DMS53 treated with DMSO at 0.1 percent for 48 hours (cell line): ENCODE measurements around the gene SURF2.

Source experiments
- DNase-seq: peaks from one replicate; lab custom pipeline; 2025; ENCODE audit not compliant: unreplicated experiment; lab: John Stamatoyannopoulos, UW

SURF2 gene

DNA sequence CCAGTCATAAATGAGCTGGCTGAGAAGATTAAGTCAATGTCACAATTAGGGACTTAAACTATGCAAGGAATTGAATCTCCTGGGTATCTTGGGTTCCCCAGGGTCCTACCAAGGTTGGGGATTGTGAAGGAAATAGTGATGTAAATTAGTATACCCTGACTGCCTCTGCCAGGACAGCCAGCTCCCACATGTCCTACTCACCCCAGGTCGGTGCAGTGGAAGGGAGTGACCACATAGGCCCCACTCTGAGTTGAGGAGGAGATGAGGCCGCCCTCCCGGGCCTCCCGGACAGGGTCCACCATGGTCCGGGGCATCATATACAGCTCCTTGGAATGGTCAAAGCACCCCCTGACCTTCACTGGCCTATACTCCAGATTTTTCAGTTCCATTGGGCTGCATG is 2.8 kb upstream of the SURF2 start:
- DNase-seq: no peak

DNA sequence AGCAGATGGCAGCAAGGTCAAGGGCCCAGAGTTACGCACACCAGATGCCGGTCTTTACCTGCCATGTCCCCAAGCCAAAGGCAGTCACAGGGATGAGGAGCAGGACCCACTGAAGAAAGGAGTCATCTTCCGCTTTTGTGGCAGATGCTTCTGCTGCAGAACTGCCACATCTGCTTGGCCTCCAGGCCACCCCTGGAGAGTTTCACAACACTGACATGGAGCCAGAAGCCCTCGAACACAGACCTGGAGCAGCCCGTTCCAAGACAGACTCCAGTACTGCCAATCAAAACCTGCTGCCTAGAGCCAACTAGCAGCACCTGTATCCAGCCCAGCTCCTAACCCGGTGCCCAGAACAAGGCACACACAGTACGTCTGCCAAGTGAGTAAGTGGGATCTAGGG is 1.6 kb upstream of the SURF2 start:
- DNase-seq: no peak

DNA sequence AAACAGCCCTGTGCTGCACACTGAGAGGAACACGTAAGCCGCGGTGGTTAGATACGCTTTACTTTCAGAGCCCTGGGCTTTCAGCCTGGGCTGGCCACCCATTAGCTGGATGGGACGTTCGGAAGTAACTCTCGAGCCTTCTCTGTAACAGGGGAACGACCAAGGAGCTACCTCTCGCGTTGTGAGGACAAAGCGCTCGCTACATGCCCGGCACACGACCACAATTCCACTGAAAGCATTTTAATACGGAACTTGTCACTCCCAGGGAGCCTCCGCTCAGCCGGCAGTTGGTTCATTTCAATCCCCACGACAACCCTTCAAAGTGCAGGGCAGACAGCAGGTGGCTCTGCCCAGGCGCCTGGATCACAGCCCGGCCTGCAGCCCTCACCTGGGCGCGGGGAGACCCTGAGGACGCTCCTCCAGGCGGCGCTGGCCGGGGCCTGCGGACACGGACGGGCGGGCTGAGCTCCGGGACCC is 431 bp upstream of the SURF2 start:
- no peak for DNase-seq

DNA sequence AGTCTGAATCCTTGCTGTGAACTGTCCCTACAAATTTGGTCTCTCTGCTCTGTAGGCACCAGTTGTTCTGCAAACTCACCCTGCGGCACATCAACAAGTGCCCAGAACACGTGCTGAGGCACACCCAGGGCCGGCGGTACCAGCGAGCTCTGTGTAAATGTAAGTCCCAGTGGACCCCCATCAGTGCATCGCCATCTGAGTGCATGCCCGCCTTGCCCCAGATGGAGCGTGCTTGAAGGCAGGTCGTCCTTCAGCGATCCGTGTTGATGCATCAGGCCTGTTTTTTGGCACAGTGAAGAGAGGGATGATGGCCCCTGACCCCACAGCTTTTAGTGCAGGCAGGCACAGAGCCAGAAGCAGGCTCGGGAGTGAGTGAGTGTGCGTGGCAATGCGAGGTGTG is 1.3 kb downstream of the SURF2 start:
- no peak for DNase-seq

DNA sequence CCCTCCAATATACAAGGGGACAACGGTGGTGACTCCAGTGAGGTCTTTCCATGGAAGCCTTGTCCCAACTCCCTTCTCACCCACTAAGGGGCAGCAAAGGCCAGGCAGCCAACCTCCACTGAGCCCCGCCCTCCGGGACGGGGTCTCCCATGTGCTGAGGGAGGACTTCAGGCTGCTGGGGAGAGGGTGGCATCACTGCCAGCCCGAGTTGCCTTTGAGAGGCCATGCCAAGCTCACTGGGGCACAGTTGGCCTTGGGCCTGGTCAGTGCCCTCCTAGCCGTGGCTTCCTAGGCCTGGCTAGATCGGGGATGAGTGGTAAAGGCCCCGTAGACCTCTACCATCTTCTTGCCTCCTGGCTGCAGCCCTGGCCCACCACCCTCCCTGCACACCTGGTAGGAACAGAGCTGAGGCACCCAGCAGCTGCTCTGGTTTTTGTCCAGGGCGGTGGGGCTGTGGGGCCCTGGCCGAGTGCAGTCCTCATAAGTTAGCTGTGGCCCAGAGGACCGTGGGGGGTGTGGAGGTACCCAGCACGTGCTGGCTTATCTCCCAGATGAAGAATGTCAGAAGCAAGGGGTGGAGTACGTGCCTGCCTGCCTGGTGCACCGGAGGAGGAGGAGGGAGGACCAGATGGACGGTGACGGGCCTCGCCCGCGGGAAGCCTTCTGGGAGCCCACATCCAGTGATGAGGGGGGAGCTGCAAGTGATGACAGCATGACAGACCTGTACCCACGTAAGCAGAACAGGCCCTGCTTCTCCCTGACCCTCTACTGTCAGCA is 3.2 kb downstream of the SURF2 start:
- no peak for DNase-seq

DNA sequence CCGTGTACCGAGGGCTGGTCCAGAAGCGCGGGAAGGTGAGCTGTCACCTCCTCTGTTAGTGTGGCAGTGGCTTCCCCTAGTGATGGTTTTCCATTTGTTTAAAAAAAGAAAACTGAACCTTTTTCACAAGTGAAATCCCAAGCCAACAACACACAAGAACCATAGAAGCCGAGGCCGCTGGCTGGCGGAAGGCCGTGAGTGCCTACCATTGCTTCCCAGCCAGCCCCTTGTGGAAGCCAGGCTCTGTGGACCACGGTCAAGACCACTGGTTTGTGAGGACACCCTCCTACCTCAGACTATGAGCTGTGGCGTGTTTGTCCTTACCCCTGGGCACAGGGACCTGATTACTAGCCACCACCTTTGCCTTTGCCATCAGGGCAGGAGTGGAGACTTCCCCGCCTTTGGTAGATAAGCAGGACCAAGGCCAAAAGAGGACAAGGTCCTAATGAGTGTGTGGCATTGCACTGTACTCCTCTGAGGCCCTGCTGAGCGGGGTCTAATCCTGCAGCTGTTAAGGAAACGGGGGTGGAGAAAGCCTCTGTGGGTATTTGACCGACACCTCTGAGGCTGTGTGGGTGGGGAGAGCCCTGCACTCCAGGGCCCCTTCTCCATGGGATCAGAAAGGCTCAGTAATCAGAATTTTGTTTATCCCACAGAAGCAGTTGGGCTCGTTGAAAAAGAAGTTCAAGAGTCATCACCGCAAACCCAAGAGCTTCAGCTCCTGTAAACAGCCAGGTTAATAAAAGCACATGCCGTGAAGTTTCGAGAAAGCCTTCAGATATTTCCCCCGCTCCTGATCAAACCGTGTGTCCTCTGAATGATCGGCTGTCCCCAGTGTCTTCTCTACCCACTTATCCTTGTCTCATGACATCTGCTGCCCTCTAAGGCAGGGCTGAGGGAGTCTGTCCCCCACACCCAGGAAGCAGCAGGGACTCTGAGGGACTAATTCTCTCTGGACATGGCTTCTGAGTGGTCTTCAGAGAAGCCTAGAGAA is 4.3 kb downstream of the SURF2 start:
- no peak for DNase-seq

DNA sequence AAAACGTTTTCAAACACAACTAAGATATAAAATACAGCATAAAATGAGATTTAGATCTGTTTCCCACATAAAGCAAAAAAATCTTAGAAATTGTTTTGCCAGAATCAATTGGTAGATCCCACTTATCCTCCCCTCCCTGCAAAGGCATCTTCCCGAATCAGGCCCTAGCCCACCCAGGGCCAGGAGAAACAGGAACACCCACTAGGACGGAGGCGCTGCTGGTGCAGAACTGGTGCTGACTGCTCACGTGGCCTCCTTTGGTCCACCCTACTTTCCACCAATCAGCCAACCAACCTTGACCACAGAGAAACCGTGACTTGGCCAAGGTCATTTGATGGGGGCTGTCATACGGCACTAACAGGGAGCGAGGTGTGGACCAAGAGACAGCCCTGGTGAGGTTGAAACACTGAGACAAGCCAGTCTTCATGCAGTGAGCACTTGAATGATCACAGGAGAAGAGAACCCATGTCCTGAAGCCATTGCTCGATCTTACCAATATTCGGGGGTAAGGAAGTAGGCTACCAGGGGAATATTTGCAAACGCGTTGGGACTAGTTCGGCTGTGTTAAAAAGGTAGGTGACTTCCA is 5.2 kb downstream of the SURF2 start:
- no peak for DNase-seq

DNA sequence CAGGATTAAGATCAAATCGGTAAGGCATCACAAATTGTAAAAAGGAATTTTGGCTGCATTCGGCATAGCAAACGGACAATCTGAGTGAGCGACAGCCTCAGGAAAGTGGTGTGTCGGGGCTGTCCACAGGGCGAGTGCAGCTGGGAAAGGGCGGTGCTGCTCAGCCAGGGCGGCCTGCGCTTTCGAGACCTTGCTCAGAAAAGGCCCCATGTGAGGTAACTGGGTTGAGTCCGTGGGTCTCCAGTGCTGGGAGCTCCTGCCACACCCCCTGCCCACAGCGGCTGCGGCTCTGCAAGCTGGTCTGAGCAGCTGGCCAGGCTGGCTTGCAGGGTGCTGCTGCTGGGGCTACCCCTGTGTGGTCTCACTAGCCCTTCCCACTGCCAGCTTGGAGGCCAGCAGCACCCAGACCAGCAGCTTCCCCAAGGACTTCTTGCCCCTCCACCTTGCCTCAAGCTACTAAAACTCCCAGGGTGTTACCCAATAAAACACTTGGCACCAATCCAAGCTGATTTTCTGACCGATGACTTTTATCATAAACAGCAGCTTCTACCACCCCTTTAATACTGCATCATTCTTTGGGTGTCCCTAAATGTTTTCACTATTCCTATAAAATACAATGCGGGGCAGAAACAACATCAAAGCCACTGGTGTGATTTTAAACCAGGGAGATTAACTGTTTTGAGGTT is 6.2 kb downstream of the SURF2 start:
- no peak for DNase-seq

DNA sequence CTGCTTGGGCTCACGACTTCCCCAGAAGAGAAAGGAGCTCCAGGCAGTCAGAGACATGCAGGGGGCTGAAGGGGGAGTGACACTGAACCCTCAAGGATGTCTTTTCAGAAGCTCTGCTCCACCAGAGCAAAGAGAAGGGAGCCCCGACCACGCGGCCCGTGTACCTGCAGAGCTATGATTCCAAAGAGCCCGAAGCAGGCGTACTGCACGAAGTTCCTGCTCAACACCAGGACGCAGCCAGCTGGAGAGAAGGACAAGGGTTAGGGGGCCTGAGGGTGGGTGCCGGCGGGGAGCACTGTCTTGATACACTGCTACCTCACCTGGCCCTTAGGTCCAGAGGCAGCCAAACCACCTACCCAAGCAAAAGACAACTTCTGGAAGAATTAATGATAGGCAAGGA is 10.1 kb downstream of the SURF2 start:
- no peak for DNase-seq

DNA sequence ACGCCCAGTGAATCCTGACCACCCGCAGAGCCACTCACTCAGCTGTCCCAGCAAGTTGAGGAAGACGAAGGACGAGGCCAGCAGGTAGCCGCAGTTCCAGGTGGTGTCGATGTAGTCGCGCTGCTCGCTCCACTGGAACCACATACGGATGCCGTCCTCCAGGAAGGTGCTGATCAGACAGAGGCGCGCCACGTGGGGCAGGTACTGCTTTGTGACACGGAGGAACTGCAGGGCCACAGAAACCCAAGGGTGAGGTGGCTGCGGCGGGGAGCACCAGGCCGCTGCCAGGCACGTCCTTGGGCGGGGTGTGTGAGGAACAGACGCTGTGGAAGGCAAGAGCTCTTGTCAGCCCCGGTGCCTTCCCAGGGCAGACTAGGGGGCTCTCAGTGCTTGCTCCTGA is 10.9 kb downstream of the SURF2 start:
- DNase-seq: no peak

DNA sequence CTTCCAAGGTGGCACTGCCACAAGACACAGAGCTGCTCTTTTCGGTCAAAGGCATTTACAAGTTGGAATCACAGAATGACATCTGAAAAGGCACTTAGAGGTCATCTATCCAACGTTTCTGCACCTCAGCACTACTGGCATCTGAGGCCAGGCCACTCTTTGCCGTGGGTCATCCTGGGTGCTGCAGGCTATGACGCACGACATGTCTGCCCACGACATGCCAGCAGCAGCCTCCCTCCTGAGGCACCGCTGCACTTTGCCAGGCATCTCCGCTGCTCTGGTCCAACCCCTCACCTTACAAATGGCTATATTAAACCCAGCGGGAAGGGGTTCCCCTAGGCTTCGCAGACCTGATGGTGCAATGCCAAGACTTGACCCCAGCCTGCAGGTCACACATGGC is 11.4 kb downstream of the SURF2 start:
- DNase-seq: no peak

DNA sequence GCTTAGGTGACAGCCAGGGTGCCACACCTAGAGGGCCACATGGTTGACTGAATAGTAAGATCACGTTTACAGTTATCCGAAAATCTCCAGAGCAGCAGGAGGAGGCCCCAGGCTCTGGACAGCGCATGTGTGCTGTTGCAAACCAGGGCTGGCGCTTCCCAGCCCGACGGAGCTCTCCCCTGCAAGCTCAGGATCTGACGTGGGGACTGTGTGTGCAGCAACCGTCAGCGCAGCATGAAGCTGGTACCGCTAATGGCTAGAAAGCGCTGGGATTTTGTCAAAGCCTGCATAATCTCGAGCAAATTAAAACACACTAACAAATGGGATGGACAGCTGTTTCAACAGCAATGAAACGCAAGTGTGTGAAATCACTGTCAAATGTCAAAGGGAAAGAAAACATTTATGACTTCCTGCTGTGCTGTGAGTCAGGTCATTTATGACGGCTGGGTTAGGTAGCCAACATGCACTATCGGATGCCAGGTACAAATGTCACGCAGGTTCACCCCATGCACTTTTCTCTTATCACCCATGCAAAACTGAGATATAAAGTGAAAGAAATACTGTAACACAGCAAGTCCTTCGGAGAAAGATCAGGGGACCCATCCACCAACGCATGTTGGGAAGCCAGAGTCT is 12.0 kb downstream of the SURF2 start:
- DNase-seq: no peak

DNA sequence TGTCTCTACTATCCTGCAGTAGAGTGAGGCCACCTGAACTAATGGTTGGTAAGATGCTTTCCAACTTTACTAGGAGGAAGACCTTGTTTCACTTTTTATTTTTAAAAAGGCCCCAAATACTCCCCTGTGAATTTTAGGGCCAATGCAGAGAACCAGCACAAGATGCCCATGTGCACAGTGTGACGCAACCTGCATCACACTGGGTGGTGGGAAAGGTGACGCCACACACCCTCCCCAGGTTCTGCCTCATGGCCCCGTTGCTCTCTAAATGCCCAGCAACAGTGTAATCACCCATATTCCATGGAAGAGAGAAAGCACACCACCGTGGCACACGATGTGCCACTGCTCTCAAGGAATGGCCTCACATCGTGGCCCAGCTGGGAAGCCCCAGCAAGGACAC is 13.1 kb downstream of the SURF2 start:
- DNase-seq: no peak

DNA sequence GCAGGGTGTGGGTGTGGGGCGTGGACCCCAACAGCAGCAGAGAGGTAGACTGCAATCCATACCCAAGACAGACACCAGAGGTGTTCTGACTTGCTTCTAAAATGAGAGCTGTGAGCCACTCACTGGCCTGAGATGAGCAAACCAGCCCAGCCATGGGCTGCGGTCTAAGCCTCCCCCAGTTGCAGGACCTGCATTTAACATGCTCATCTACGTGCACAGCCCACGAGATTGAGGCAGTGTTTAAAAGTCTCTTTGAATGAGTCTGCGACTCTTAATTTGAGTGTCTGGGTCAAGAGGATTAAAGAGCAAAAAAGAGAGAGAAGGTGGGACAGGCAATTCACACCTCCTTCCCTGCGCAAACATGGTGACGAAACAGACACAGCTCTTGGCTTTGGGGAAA is 13.6 kb downstream of the SURF2 start:
- DNase-seq: no peak

DNA sequence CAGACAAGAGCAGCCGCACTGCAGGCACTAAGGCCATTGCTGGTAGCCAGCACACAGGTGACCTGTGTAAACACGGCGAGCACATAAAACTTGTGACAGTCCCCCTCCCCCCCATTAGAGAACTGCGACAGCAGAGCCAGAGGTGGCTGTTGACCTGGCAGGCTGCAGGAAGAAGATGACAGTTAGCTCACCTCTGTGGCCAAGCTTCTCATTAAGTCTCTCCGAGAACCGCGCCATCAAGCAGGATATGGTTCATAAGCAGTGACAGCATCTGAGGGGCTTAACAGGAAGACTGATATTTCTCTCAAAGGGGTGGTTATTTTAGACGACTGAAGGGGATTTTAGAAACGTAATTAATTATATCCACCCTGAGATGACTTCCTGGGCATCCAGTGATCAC is 14.3 kb downstream of the SURF2 start:
- no peak for DNase-seq

DNA sequence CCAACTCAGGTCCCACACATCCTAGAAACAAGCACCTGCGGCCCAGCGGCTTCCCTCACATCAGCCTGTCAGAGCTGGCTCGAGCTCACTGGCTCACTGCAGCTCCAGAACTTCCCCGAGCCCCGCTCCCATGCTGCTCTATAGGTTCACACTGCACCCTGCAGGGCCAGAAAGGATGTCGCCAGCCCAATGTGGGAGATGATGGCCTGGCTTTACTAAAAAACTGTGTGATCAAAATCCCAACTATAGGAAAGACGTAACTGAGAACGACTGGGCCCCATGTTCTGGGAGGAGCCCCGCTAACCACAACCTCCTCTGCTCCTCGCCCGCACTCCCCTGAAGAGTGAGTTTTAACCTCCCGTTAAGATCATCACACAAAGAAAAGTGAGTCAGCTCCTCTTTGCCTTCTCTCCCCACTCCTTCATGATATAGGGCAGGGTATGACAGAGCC is 14.9 kb downstream of the SURF2 start:
- no peak for DNase-seq

DNA sequence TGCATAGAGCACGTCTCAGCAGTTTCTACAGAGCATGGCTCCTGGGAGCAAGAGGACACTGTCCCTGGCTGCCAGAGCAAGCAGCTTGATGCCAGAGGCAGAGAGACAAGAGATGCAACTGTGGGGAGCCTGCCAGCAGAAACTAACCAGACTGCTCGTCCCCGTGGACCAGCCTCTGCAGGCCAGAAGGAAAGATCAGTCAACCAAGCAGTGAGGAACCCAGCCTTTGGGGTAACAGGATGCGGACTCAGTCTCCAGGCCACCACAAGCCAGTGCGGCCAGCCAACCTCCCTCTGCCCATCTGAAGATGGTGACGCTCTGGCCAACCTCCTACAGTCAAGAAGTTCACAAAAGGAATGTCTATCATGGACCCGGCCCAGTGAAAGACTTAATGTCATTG is 15.8 kb downstream of the SURF2 start:
- DNase-seq: no peak

DNA sequence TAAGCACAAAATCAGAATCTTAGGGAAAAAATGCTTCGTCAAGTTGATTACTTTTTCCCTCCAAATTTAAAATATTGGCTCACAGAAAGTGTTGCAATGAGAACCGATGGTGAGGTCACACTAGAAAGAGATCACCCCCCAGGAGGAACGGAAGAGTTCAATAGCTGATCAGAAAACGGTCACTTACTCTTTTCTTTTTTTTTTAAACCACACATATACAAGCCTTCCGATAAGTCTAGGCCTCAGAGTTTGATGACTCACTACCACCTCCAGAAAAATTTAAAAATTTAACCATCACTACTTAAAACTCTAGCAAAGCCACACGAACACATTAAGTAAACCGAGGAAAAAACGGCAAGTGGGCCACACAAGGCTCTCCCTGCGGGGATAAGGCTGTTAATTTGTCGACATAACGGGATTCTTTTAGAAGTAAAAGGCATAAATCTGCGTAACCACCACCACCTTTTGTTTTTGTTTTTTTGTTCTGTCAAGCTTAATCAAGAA is 18.3 kb downstream of the SURF2 start:
- no peak for DNase-seq

DNA sequence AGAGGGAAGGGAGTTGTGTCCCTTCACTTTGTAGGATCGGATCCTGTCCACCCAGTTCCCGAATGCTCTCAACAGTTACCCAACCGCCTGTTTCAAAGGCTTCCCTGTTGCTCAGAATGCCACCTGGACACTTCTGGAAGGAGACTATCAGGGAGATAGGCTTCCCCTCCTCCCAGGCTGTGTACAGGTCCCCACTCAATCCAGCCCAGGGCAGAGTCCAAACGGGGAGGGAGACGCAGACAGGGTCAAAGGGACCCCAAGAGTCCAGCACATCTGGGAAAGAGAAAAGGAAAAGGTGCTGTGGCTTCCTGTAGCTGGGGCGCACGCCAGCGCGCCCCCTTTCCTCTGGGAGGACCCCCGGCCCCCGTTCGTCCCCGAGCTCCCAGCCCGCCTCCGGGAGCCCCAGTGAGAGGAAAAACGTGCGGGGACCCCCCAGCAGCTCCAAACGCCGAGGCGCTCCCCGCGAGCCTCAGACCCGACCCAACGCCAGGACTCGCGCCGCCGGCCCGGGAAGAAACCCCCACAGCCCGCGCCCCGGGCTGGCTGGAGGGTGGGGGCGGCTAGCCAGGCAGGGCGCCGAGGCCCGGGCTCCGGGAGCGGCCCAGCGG is 18.9 kb downstream of the SURF2 start:
- DNase-seq: peak; percentile 22
